ENCODE measurements around the gene MRPS24. TPM values are rescaled to one million over a fixed set of nuclear protein-coding genes. Genes with fewer than 3 reads are reported as not detected.

Gene MRPS24
- total and polyA plus RNA-seq, 2 of the 13 experiments (the other 11 are each of a cell fraction or from before 2014, with no cell fraction given), result 135 to 162 TPM

- Histone ChIP-seq H3K27me3 (ENCODE audit: control insufficient read depth in 1 of 2, insufficient read depth in 2 of 2, low read length in 2 of 2) (no peaks in the 10 kb centered on the region), H3K9ac (ENCODE audit: insufficient read depth, low read depth, low read length) (no peak overlapping the region), H3K79me2 (ENCODE audit: insufficient read depth, low read length) (no peaks in the 10 kb centered on the region), H4K20me1 (ENCODE audit: insufficient read depth, low read length) (no peaks in the 10 kb centered on the region), H3K36me3 (replicated peaks in 1 of 2; ENCODE audit: control insufficient read depth in 1 of 2, insufficient read depth in 2 of 2, low read length in 2 of 2) (peaks cover 29 to 78% of the 10 kb centered on the region in 2 experiments; a peak in 4 of 5 replicates), H3K4me3 (replicated peaks in 1 of 3; ENCODE audit: insufficient read depth in 1 of 3, low read depth in 2 of 3, low read length in 3 of 3) (no peak overlapping the region), H2AFZ (ENCODE audit: low read length) (no peak overlapping the region), H3K27ac (ENCODE audit: extremely low read length, insufficient read depth, low read length) (no peak overlapping the region), H3K4me1 (ENCODE audit: insufficient read depth, low read length) (no peaks in the 10 kb centered on the region), H3K4me2 (ENCODE audit: low read depth, low read length) (no peak overlapping the region), H3K9me3 (ENCODE audit: low read length) (no peaks in the 10 kb centered on the region)
- ATAC-seq (no peak), DNase-seq (ENCODE audit: low spot score) (no peak), FAIRE-seq (no peak)
- TF ChIP-seq NFRKB (IDR thresholded peaks at IDR 0.05) (no peak), ZC3H4 (CRISPR knock-in tag; IDR thresholded peaks at IDR 0.05; ENCODE audit: borderline replicate concordance) (no peak), ARHGAP35 (CRISPR knock-in tag; IDR thresholded peaks at IDR 0.05; ENCODE audit: borderline replicate concordance) (no peak), MIER3 (CRISPR knock-in tag; IDR thresholded peaks at IDR 0.05; ENCODE audit: borderline replicate concordance) (no peak), HDAC2 (CRISPR knock-in tag; IDR thresholded peaks at IDR 0.05) (no peak), MTERF4 (CRISPR knock-in tag; IDR thresholded peaks at IDR 0.05) (no peak), JUNB (CRISPR knock-in tag; IDR thresholded peaks at IDR 0.05; ENCODE audit: borderline replicate concordance) (no peak), ARID2 (CRISPR knock-in tag; IDR thresholded peaks at IDR 0.05; ENCODE audit: borderline replicate concordance) (no peak), NR0B2 (CRISPR knock-in tag; IDR thresholded peaks at IDR 0.05) (no peak), SMAD1 (CRISPR knock-in tag; IDR thresholded peaks at IDR 0.05; ENCODE audit: borderline replicate concordance, low read depth) (no peak), KLF12 (CRISPR knock-in tag; IDR thresholded peaks at IDR 0.05; ENCODE audit: borderline replicate concordance) (no peak), ZNF44 (CRISPR knock-in tag; IDR thresholded peaks at IDR 0.05) (no peak), NFATC3 (CRISPR knock-in tag; IDR thresholded peaks at IDR 0.05) (no peak), TRIM24 (CRISPR knock-in tag; IDR thresholded peaks at IDR 0.05) (no peak), SNRNP70 (IDR thresholded peaks at IDR 0.05; ENCODE audit: low read depth, low read length) (no peak), ZFY (CRISPR knock-in tag; IDR thresholded peaks at IDR 0.05) (no peak)
- TF ChIP-seq, protein P1, sequence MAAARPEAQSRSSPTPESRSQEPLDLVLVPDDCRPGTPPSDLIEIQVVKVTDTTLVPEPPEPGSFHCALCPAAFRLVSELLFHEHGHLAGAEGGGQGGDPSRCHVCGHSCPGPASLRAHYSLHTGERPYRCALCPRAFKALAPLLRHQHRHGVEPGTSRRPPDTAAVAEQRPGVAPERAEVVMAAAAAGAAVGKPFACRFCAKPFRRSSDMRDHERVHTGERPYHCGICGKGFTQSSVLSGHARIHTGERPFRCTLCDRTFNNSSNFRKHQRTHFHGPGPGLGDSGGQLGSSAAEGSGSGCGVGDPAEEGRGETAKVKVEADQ (CRISPR knock-in tag; IDR thresholded peaks at IDR 0.05; ENCODE audit: borderline replicate concordance), result no peak
- intact Hi-C loops (cut with micrococcal nuclease; ENCODE audit: unreplicated experiment) (no loop called here), in situ Hi-C loops (cut with HindIII; ENCODE audit: extremely low pct_ligation_motif_present, low pct_unique_long_range_greater_than_20kb) (no loop called here)
- POLR2A ChIA-PET, result no interaction called here
- CTCF ChIA-PET (ENCODE audit: low intra/inter-chr PET ratio, low total read pairs), result no interaction called here
- no TSS peak for BruUV-seq (replicated peaks)
- WGBS (ENCODE audit: low lambda C conversion rate), result 93% methylated on average over 5 of the region's 5 CpGs
These were observed 11.3 kb upstream of the MRPS24 start for GRCh38 chr7:43880596-43880995.

Measured in HepG2 (cell line).